CMK (cell line): Measurements from ENCODE around the gene TFAP2D.

Source experiments
- DNase-seq: peaks from one replicate; pipeline ENCODE4 v3.0.0-alpha.2; 2010; ENCODE audit warnings: low read depth

The TFAP2D gene

DNA sequence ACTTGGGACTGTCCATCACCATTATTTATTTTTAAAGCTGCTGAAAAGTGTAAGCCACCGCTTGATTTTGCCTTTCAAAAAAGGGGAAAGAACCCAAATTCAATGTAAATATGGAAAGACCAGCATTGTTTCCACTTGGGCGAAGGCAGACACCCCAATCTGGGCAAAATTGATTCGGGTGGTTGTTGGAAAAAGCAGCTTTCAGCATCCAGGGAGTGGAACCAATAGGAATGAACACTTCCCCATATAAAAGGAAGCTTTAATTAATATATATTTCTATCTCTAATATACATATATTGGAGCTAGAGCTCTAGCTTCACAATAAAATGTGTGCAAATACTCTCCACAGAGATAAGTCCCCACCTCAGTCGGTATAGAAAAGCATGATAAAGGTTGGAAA lies at the start of gene TFAP2D:
TFAP2D (plus strand) TSS at position 301 of the 400 bp plus-strand sequence. CDS start 530 bp downstream, outside the sequence.
- no peak for DNase-seq

GRCh38 chr6:50663806-50664205 lies 49.5 kb upstream of the TFAP2D start:
- DNase-seq: no peak

DNA sequence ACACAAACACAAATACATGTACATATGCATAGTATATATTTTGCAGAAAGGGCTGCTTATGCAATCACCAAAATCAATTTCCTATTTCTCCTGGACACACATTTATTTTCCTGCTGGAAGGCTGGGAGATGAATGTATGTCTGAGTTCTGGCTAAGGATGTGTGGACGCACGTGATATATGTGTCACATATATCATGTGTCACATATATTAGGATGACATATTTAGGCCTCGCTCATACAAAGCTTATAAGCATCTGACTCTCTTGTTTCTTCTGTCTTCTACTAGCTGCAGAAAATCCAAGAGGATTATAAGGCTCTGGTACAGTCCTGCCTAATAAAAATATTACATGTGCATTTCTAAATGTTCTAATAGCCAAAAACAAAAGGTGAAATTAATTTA lies 47.2 kb upstream of the TFAP2D start:
- no peak for DNase-seq

- no peak for DNase-seq
These were observed 32.0 kb upstream of the TFAP2D start for GRCh38 chr6:50681213-50681824.

- DNase-seq: no peak
These were observed 24.1 kb upstream of the TFAP2D start for GRCh38 chr6:50689210-50689609.

DNA sequence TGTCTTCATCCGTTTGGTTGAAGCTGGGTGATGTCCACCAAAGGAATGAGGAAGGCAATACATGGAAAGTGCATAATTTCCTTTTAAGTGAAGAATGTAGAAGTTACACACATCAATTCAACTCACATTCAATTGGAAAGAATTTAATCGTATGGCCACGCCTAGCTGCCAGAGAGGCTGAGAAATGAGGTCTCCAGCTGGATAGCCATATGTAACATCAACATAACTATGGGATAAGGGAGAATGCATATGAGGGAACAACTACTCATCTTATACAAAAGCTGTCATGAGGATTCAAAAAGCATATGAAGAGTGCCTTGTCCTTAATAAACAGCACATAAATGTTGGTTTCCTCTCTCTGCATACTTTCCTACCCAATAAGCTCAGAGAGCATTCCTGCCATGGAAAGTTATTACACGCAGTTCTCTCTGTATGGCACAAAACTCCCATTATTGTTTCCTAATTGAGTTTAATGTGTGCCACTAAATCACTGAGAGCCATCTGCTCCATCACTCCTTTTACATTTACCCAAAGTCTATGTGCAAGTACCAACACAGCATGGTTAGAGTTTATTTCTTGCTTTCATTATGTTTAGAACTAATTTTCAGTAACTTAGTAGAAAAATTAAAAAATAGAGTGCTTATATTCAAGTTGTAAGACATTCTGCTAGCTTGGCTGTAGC lies 21.4 kb upstream of the TFAP2D start:
- DNase-seq: no peak

- no peak for DNase-seq
These were observed 14.8 kb upstream of the TFAP2D start for GRCh38 chr6:50698546-50698945.

DNA sequence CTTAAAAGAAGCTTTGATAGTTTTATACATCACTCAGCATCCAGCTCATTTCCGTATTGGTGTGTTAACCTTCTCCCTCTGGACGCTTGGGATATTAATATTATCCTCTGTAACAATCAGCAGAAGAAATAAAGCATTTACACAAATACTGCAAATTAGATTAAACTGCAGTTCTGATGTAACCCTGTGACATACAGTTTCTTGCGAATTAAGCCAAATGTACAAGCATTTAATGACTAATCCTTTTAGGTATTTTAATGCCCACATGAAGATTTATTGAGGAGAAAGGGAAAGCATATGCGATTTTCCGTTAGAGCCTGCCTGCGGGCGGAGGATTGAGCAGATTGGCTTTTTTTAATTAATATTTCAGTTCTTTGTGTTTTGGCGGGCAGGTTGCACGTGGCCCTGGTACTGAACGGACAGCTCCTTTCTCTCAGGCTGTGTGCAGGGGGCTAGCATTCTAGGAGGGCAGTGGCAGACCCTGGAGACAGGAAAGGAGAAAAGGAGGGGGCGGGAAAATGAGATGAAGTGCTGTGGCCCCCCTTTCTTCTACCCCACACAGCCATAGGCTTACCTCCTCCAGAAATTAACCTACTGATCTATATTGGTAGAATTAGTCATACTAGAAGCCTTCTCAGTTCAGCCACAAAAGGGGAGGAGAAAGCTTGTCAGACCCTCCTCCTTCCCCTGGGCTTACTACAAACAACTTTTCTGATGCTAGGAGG lies 14.1 kb upstream of the TFAP2D start:
- no peak for DNase-seq

DNA sequence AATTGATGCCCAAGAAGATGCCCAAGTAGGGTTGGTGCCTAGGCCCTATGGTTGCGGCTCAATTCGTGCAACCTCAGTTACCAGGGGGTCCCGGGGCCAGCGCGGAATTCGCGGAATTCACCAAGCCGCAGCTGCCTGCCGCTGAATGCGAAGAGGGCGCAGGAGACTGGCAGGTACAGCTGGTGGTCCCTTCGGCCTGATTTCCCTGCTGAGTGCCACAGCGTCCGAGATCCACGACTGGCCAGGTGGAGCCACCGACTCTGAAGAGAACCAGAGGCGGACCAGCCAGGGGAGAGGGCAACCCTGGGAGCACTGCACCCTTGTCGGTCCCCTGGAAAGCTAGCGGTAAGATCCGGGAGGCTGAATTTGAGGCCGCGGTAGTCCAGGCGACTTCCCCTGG lies 6.8 kb upstream of the TFAP2D start:
- no peak for DNase-seq

DNA sequence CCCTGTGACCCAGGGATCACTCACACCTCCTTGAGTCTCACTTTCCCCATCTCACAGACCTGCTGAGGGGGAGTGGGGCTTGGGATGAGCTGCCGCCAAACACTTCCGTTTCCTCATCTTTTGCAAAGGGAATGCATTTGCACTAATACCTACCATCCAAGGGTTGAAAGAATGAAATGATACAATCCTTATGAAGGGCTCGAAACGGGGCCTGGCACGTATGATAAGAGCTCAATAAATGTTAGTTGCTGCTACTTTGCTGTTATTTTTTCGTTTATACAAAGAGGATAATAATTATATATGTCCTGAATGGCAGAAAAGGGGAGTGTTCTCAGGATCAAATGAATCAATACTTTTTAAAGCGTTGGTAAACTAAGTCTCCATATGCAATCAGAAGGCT lies 6.1 kb upstream of the TFAP2D start:
- DNase-seq: no peak

- no peak for DNase-seq
These were observed 5.5 kb upstream of the TFAP2D start for GRCh38 chr6:50707652-50708300.

- DNase-seq: no peak
These were observed 4.5 kb upstream of the TFAP2D start for GRCh38 chr6:50708664-50709365.

GRCh38 chr6:50709366-50709734 lies 4.0 kb upstream of the TFAP2D start:
- DNase-seq: no peak

DNA sequence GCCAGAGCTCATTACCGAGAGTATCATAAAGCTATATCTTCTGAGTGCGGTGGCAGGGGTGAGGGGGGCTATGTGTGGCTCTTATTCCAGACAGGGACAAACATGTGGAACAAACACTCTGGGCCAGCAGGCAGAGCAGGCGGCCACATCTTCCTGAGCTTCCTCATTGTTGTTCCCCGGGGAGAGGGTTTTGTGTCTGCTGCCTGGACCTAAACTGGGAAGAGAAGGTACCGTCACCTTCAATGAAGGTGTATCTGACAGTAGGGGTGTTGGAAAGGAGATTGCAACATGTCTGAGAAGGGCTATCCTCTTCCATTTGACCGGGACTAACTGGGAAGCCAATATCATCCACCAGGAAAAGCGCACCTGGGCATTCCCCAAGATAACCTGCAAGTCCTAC lies 1.6 kb upstream of the TFAP2D start:
- DNase-seq: no peak

DNA sequence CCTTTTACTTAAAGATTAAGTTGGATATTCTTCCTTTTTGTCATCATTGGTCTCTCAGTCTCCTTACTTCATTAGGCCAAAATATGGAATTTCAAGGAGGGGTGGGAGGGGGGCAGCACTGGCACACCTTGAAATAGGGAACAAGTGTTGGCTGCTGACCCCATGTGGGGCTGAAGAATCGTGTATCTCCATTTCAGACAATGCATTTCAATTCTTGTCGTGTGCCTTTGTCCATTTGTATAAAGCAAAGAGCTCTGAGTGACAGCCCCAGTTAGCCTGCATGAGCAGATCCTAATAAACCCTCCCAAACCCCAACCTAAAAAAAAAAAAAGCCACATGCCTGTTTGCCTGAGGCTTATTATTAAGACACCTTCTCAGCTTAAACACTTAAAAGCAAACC lies 1.0 kb upstream of the TFAP2D start:
- DNase-seq: no peak

DNA sequence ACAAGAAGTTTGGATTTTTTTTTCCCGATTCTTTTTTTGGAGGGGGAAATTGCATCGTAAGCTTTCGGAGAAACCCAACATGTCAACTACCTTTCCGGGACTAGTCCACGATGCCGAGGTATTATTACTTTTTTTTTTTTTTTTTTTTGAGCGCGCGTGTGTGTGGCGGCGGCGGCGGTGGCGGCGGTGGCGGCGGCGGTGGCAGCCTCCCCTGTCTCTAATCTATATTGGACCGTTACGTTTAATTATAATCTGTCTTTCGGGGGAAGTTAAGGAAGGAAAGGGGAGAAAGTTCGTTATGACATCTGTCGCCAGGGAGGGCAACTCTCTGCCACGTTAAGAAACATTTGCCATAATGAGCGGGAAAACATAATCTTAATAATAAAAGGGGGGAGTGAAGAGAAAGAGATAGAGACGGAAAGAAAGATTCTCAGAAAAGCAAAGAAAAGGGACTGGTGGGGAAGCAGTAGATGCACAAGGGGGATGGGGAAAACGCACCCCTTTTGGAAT lies 706 bp downstream of the TFAP2D start:
- DNase-seq: no peak

GRCh38 chr6:50714487-50715379 lies 1.4 kb downstream of the TFAP2D start:
- DNase-seq: no peak

GRCh38 chr6:50716899-50717509 lies 3.7 kb downstream of the TFAP2D start:
- no peak for DNase-seq

- DNase-seq: no peak
These were observed 4.6 kb downstream of the TFAP2D start for GRCh38 chr6:50717734-50718457.

DNA sequence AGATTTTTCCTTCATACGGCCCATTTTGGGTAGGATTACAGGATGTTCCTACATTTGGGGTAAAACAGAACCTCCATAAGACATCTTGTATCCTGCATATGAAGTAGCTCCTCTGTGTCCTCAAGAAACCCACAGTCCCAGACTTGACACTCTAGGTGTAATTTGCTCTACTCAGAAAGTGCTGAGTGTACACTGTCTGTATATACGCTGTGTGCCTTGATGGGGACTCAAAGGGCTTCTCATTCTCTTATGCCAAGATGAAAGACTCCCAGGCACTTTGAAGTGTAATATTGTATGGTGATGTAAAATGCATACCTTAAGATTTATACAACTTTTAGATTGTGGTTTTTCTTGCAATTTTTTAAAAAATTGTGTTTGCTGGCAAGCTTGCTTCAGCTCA lies 5.2 kb downstream of the TFAP2D start:
- no peak for DNase-seq
